H9 (cell line): ENCODE data around the gene PFN1. TPM values are rescaled to one million over a fixed set of nuclear protein-coding genes. Genes with fewer than 3 reads are reported as not detected.

Experiments
- DNase-seq: peaks from one replicate; pipeline ENCODE4 v3.0.0-alpha.2; 2017
- H2AFZ ChIP-seq: one replicate; pipeline ENCODE4 v1.6.1; 2013; ENCODE audit warnings: mild to moderate bottlenecking, low read length, control low read depth, moderate library complexity
- H2AK5ac ChIP-seq: 2 replicates; pipeline ENCODE4 v1.6.1; 2013; ENCODE audit warnings: low read length, control low read depth, mixed read lengths; ENCODE audit not compliant: insufficient read length
- H2BK120ac ChIP-seq: one replicate; pipeline ENCODE4 v1.6.1; 2013; ENCODE audit warnings: low read depth, mild to moderate bottlenecking, low read length, control low read depth, inconsistent platforms; ENCODE audit not compliant: poor library complexity, severe bottlenecking
- H2BK12ac ChIP-seq: 2 replicates; pipeline ENCODE4 v1.6.1; 2013; ENCODE audit warnings: low read length, control low read depth, mixed read lengths, low read depth; ENCODE audit not compliant: insufficient read length
- H2BK15ac ChIP-seq: 2 replicates; pipeline ENCODE4 v1.6.1; 2013; ENCODE audit warnings: low read depth, low read length, control low read depth
- H2BK20ac ChIP-seq: one replicate; pipeline ENCODE4 v1.6.1; 2013; ENCODE audit warnings: low read depth, mild to moderate bottlenecking, low read length, control low read depth, inconsistent platforms; ENCODE audit not compliant: poor library complexity, severe bottlenecking
- H2BK5ac ChIP-seq: 2 replicates; pipeline ENCODE4 v1.6.1; 2013; ENCODE audit warnings: low read length, control low read depth, mixed read lengths; ENCODE audit not compliant: insufficient read length
- H3K14ac ChIP-seq: 2 replicates; pipeline ENCODE4 v1.6.1; 2013; ENCODE audit warnings: low read length, control low read depth; ENCODE audit not compliant: insufficient read depth
- H3K18ac ChIP-seq: 2 replicates; pipeline ENCODE4 v1.6.1; 2013; ENCODE audit warnings: low read depth, mild to moderate bottlenecking, mixed read lengths, low read length, control low read depth; ENCODE audit not compliant: insufficient read length
- H3K23ac ChIP-seq: 2 replicates; pipeline ENCODE4 v1.6.1; 2013; ENCODE audit warnings: low read length, control low read depth, mixed read lengths, low read depth; ENCODE audit not compliant: insufficient read length
- H3K23me2 ChIP-seq: 2 replicates; pipeline ENCODE4 v1.6.1; 2013; ENCODE audit warnings: low read depth, mild to moderate bottlenecking, mixed read lengths, low read length, control low read depth; ENCODE audit not compliant: insufficient read length, poor library complexity, severe bottlenecking
- H3K27ac ChIP-seq: 2 replicates; pipeline ENCODE4 v1.5.1; 2013; ENCODE audit warnings: low read length, control low read depth, mixed read lengths, low read depth; ENCODE audit not compliant: insufficient read length
- H3K27me3 ChIP-seq: 2 replicates; pipeline ENCODE4 v1.6.1; 2013; ENCODE audit warnings: low read length, control low read depth, inconsistent platforms; ENCODE audit not compliant: insufficient read depth
- H3K4ac ChIP-seq: 2 replicates; pipeline ENCODE4 v1.6.1; 2013; ENCODE audit warnings: low read depth, mild to moderate bottlenecking, control low read depth, inconsistent platforms, low read length, moderate library complexity
- H3K4me1 ChIP-seq: 2 replicates; pipeline ENCODE4 v1.6.1; 2013; ENCODE audit warnings: low read length, control low read depth, inconsistent platforms; ENCODE audit not compliant: insufficient read depth
- H3K4me2 ChIP-seq: 2 replicates; pipeline ENCODE4 v1.6.1; 2013; ENCODE audit warnings: low read length, control low read depth, mixed read lengths; ENCODE audit not compliant: insufficient read length, insufficient read depth
- H3K56ac ChIP-seq: 2 replicates; pipeline ENCODE4 v1.6.1; 2013; ENCODE audit warnings: low read depth, mild to moderate bottlenecking, mixed read lengths, low read length, control low read depth; ENCODE audit not compliant: insufficient read length
- H3K79me1 ChIP-seq: 2 replicates; pipeline ENCODE4 v1.6.1; 2013; ENCODE audit warnings: low read depth, mild to moderate bottlenecking, moderate library complexity, low read length, control low read depth, inconsistent platforms; ENCODE audit not compliant: insufficient read depth, poor library complexity, severe bottlenecking
- H3K79me2 ChIP-seq: 2 replicates; pipeline ENCODE4 v1.6.1; 2013; ENCODE audit warnings: low read length, control low read depth, inconsistent platforms; ENCODE audit not compliant: insufficient read depth
- H3K9ac ChIP-seq: 2 replicates; pipeline ENCODE4 v1.6.1; 2013; ENCODE audit warnings: low read length, control low read depth, mixed read lengths; ENCODE audit not compliant: insufficient read length; ENCODE audit errors: extremely low read depth
- H3K9me3 ChIP-seq: one replicate; pipeline ENCODE4 v1.6.1; 2013; ENCODE audit warnings: low read depth, low read length, inconsistent platforms; ENCODE audit not compliant: control insufficient read depth
- H3T11ph ChIP-seq: one replicate; pipeline ENCODE4 v1.6.1; 2013; ENCODE audit warnings: mild to moderate bottlenecking, low read length, control low read depth, inconsistent platforms
- H4K20me1 ChIP-seq: one replicate; pipeline ENCODE4 v1.6.1; 2013; ENCODE audit not compliant: control insufficient read depth, insufficient read length, insufficient read depth
- H4K5ac ChIP-seq: 2 replicates; pipeline ENCODE4 v1.6.1; 2013; ENCODE audit warnings: low read depth, mild to moderate bottlenecking, mixed read lengths, low read length, control low read depth; ENCODE audit not compliant: insufficient read length
- H4K8ac ChIP-seq: replicated peaks from 2 replicates; pipeline ENCODE4 v1.6.1; 2013; ENCODE audit warnings: low read length, control low read depth, mixed read lengths, low read depth; ENCODE audit not compliant: insufficient read length
- H4K91ac ChIP-seq: 2 replicates; pipeline ENCODE4 v1.6.1; 2013; ENCODE audit warnings: low read depth, mild to moderate bottlenecking, moderate library complexity, mixed read lengths, low read length, control low read depth; ENCODE audit not compliant: insufficient read length
- H3K27ac Mint-ChIP-seq, 3 experiments: 2 replicates in 2 of 3; 3 replicates in 1 of 3; pipeline ENCODE4 v1.8.0; 2020 to 2021; ENCODE audit warnings: mixed read lengths in 3 of 3, mild to moderate bottlenecking in 1 of 3, moderate library complexity in 1 of 3
- H3K27me3 Mint-ChIP-seq: 2 replicates; pipeline ENCODE4 v1.8.0; 2021; ENCODE audit warnings: low read depth, mild to moderate bottlenecking, moderate library complexity, mixed read lengths
- H3K36me3 Mint-ChIP-seq, 3 experiments: 2 replicates in 2 of 3; 3 replicates in 1 of 3; pipeline ENCODE4 v1.8.0; 2020 to 2021; ENCODE audit warnings: low read depth in 3 of 3, mixed read lengths in 3 of 3; ENCODE audit not compliant: insufficient read depth in 1 of 3
- H3K4me1 Mint-ChIP-seq, 2 experiments: 2 replicates each; pipeline ENCODE4 v1.8.0; 2020; ENCODE audit warnings: mixed read lengths in 2 of 2
- H3K4me3 Mint-ChIP-seq, 2 experiments: 2 replicates in 1 of 2; 3 replicates in 1 of 2; pipeline ENCODE4 v1.8.0; 2020 to 2021; ENCODE audit warnings: mild to moderate bottlenecking in 2 of 2, mixed read lengths in 2 of 2, moderate library complexity in 1 of 2
- H3K9me3 Mint-ChIP-seq, 2 experiments: 2 replicates in 1 of 2; 3 replicates in 1 of 2; pipeline ENCODE4 v1.8.0; 2020; ENCODE audit warnings: mild to moderate bottlenecking in 2 of 2, mixed read lengths in 2 of 2, moderate library complexity in 1 of 2
- CTCF ChIP-seq: fragments of 200-600 bp; sonication (generic); conservative IDR thresholded peaks from 3 replicates; pipeline ENCODE4 v1.8.0; 2021; ENCODE audit warnings: antibody characterized with exemption, mild to moderate bottlenecking
- WGBS: extraction: QIAGEN DNeasy Blood & Tissue Kit; methylation state at CpG from one replicate; pipeline ENCODE4 v1.1.7; 2013; ENCODE audit warnings: missing lambda C conversion rate, low lambda C conversion rate, mixed read lengths; ENCODE audit not compliant: insufficient read length; ENCODE audit errors: extremely low coverage; 5-methylcytosine and 5-hydroxymethylcytosine counted together
- total RNA-seq: library from RNA; stranded (reverse); gene quantifications from 2 replicates; pipeline ENCODE4 v1.2.1, GENCODE V29; 2021

Gene PFN1
- total RNA-seq, 1 experiment from 2014 or later: 1,149 TPM

- Histone ChIP-seq H3K4me1 (no peaks in the 10 kb centered on the region), H2BK12ac (no peak overlapping the region), H3K27ac (no peak overlapping the region), H2BK20ac (no peak overlapping the region), H3K27me3 (no peaks in the 10 kb centered on the region), H4K8ac (no peak overlapping the region), H3K56ac (no peak overlapping the region), H3K79me1 (peaks cover 5% of the 10 kb centered on the region), H2AFZ (no peak overlapping the region), H3K18ac (no peak overlapping the region), H3K23ac (no peak overlapping the region), H3K9me3 (no peaks in the 10 kb centered on the region), H3K14ac (no peak overlapping the region), H4K5ac (no peak overlapping the region), H2BK15ac (no peak overlapping the region), H2AK5ac (no peak overlapping the region), H4K91ac (no peak overlapping the region), H2BK120ac (no peak overlapping the region), H4K20me1 (peaks cover 7% of the 10 kb centered on the region), H3K23me2 (peaks cover 17% of the 10 kb centered on the region), H2BK5ac (no peak overlapping the region), H3K9ac (no peak overlapping the region), H3K4me2 (no peak overlapping the region), H3K4ac (no peak overlapping the region), H3T11ph (no peak overlapping the region), H3K79me2 (peaks cover 6% of the 10 kb centered on the region; the same call in 1 of the 2 replicates)
- Mint-ChIP-seq H3K27me3 (peaks cover 1% of the 10 kb centered on the region), H3K4me3 (peak overlapping the region; percentile 95 to 98), H3K4me1 (peaks cover 32 to 42% of the 10 kb centered on the region in 2 experiments), H3K27ac (0 out of 7 replicates have a peak overlapping the region, but pooled peaks of 1 of the 3 experiments have one; percentile 44), H3K36me3 (peaks cover 23 to 59% (median 44%) of the 10 kb centered on the region in 3 experiments), H3K9me3 (no peaks in the 10 kb centered on the region; a peak in 1 of 5 replicates)
- no peak for TF ChIP-seq CTCF
- no CpG with 5 or more reads among the region's 11 CpGs for WGBS
- DNase-seq: no peak
Observed at GRCh38 chr17:4938069-4938491, 10.2 kb downstream of the PFN1 start.
